ENCODE measurements around the gene WASHC2C.
"Not testable (repeated sequence)": the region's sequence is repeated elsewhere in the genome, so short reads cannot be mapped to it uniquely, and the experiment has no call there.

- TF ChIP-seq CTCF, POLR2AphosphoS5 (IDR thresholded peaks at IDR 0.05): not testable (repeated sequence)
Measured at GRCh38 chr10:45820107-45820830, 93.2 kb downstream of the WASHC2C start.

All from gastroesophageal sphincter (tissue), 3 donors.